ENCODE measurements around the gene MYH14.
"Not testable (repeated sequence)": the region's sequence is repeated elsewhere in the genome, so short reads cannot be mapped to it uniquely, and the experiment has no call there.

MYH14 gene

GRCh38 chr19:50196322-50196932 lies 7.0 kb upstream of the MYH14 start:
- no peak for DNase-seq

DNA sequence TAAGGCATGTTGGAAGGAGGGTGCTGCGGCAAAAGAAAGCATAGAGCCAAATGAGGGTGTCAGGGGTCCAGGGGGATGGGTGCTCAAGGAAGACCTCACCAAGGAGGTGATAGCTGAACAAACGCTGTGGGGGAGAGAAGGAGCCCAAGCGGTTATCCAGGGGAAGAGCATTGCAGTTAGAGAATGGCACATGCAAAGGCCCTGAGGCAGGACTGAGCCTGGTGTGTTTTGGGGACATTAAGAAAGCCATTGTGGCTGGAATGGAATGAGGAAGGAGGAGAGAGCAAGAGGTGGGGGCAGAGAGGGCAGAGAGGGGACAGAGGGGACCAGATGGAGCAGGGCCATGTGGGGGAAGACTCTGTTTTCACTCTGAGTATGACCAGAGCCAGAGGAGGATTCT lies 6.1 kb upstream of the MYH14 start:
- DNase-seq, result no peak

DNA sequence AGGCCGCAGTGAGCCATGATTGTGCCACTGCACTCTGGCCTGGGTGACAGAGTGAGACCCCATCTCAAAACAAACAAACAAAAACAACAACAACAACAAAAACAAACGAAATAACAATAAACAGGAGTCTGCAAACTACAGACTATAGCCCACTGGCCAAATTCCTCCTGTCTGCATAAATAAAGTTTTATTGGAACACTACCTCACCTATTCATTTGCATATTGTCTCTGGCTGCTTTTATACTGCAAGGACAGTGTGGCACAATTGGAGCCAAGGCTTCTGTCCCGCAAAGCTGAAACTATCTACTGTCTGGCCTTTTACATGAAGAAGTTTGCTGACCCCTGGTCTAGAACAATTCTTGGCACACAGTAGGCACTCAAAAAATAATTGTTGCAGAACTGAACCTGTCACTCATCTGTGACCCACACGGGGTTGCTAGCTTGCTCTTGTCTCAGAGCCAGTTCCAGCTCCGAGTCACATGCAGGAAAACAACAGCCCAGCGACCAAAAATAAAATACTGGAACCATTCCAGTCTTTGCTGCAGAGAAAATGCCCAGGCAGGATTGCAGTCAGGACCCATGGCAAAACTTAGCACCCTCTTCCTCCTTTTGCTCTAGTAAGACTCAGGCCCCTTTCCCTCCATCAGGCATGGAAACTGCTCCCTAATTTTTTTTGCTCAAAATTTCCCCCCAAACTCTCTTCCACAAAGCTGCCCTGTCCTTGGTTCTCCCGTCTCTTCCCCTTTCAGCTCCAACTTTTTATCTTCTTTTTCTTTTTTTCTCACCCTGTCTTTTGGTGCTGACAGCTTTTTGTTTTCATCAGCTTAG lies 4.8 kb upstream of the MYH14 start:
- DNase-seq, result no peak

- no peak for DNase-seq
Measured at GRCh38 chr19:50199259-50199555, 4.2 kb upstream of the MYH14 start.

- DNase-seq, result no peak
Measured at GRCh38 chr19:50202386-50202785, 1.0 kb upstream of the MYH14 start.

- no peak for DNase-seq
Measured at GRCh38 chr19:50202962-50203280, 501 bp upstream of the MYH14 start.

GRCh38 chr19:50204081-50204428 lies 633 bp downstream of the MYH14 start:
- no peak for DNase-seq

DNA sequence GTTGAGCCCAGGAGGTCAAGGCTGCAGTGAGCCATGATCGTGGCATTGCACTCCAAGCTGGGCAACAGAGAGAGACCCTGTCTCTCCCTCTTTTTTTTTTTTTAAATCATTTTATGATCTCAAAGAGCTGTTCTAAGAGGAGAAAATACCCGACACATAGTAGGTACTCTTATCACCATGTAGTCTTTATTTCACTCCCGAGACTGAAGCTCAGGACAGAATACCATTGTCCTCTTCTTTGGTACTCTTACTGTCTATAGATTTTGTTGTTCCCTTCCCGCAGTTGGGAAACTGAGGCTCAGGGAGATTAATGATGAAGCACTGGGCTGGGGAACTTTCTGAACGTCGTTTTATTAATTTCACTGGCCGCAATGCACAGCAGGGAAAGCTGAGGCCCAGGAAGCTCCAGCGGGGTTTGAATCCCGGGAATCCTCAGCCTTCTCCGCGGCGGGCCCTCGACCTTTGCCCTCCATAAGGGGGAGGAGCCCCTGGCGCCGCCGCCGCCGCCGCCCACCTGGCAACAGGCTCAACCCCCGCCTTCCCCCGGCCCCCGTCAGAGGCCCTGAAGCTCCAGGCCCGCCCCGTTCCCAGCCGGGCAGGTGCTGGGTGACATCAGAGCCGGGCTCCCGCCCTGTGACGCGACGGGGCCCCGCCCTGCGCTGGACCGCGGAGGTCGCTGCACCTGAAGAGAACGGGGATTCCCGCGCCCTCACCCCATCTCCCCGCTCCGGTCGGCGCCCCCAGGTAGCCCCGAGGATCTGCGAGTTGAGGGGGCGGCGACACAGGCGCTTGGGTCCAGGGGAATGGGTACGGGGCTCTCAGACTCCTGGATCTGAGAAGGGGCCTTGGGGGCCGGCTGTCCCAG lies 1.6 kb downstream of the MYH14 start:
- no peak for DNase-seq

GRCh38 chr19:50205681-50206138 lies 2.3 kb downstream of the MYH14 start:
- DNase-seq, result no peak

DNA sequence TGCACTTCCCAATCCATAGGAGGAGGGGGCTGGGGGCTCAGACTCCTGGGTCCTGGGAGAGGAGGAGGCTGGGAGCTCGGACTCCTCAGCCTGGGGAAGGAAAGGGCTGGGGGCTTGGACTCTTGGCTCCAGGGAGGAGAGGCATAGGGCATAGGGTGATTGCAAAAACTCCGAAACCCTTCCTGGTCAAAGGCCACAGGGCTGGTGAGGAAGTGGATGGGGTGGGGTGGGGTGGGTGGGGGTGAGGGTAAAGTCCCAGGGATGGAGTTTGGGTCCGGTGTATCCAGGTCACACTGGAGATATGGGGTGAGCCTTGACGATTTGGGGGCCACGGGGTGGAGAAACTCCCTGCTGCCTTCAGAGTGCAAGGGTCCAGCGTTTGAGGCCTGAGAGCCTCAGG lies 2.8 kb downstream of the MYH14 start:
- no peak for DNase-seq

GRCh38 chr19:50207730-50208129 lies 4.3 kb downstream of the MYH14 start:
- no peak for DNase-seq

DNA sequence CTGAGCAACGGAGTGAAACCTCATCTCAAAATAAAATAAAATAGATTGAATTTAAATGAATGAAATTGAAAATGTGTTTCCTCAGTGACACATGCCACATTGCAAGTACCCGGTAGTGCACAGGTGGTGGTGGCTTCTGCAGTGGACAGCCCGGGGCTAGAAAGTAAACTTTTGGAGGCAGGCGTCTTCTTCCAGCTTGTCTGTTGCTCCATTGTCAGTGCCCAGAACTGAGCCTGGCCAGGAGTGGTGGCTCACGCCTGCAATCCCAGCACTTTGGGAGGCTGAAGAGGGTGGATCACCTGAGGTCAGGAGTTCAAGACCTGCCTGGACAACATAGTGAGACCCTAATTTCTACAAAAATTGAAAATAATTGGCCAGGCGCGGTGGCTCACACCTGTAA lies 5.7 kb downstream of the MYH14 start:
- no peak for DNase-seq

DNA sequence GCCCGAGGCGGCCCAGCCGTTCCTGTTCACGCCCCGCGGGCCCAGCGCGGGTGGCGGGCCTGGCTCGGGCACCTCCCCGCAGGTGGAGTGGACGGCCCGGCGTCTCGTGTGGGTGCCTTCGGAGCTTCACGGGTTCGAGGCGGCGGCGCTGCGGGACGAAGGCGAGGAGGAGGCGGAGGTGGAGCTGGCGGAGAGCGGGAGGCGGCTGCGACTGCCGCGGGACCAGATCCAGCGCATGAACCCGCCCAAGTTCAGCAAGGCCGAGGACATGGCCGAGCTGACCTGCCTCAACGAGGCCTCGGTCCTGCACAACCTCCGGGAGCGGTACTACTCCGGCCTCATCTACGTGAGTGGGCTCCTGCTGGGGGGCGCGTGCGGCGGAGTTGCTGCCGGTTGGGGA lies 7.0 kb downstream of the MYH14 start:
- DNase-seq, result no peak

DNA sequence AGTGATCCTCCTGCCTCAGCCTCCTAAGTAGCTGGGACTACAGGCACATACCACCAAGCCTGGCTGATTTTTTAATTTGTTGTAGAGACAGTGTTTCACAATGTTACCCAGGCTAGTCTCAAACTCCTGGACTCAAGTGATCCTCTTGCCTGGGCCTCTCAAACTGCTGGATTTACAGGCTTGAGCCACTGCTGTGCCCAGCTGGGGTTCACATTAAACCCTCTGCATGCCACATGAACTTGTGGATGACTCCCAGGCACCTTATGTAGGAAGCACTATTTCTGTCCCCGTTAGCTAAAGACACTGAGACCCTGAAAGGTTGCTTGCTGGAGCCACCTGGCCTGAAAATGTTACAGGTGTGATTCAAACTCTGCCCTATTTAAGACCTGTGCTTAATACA lies 10.5 kb downstream of the MYH14 start:
- no peak for DNase-seq

DNA sequence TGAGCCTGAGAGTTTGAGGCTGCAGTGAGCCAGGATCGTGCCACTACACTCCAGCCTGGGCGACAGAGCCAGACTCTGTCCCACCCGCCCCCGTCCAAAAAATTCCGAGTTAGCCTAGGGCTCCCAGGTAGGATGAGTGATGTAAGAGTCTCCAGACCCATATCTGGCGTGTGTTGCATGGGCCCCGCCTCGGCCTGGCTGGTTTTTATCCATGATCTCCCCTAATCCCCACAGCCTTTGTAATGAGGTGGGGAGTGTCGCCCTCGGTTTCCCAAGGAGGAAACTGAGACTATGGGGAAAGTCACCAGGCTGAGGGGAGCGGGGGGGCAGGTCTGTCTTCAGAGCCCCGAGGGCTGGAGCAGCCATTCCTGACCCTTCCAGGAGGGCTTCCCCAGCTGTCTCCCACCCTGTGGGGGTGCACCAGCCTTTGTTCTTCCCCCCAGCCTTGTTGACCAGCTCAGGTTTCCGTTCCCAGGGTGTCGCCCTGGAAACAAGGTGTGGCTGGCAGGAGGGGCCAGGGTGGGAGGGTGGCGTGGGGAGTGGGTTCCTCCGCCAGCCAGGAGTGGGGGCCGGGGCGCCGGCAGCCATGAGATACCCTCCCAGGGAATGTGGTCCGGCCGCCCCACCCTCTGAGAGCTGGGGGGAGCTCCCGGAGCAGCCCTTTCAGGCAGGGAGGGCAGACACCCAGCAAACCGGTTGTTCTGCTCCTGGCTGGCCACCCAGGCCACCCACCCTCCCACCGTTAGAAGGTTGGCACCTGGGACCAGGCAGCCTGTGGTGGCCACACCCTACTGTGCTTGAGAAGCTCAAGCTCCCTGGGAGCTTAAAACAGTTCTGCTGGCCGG lies 11.5 kb downstream of the MYH14 start:
- no peak for DNase-seq

GRCh38 chr19:50215820-50216219 lies 12.4 kb downstream of the MYH14 start:
- DNase-seq, result no peak

DNA sequence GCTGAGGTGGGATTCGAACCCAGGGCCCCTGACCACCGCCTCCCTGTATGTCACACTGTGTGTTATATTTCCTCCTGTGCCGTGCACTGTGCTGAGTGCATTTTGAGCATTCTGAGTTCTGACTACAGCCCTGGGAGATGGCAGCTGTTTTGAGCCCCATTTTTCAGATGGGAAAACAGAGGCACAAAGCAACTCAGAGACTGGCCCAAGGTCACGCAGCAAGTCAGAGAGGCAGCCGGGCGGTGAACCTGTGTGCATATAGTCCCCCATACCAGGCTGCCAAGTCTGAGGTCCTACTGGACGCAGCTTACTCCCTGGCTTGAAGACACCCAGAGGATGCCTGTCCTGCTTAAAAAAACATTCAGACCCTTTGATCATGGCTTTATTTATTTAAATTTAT lies 17.7 kb downstream of the MYH14 start:
- no peak for DNase-seq

DNA sequence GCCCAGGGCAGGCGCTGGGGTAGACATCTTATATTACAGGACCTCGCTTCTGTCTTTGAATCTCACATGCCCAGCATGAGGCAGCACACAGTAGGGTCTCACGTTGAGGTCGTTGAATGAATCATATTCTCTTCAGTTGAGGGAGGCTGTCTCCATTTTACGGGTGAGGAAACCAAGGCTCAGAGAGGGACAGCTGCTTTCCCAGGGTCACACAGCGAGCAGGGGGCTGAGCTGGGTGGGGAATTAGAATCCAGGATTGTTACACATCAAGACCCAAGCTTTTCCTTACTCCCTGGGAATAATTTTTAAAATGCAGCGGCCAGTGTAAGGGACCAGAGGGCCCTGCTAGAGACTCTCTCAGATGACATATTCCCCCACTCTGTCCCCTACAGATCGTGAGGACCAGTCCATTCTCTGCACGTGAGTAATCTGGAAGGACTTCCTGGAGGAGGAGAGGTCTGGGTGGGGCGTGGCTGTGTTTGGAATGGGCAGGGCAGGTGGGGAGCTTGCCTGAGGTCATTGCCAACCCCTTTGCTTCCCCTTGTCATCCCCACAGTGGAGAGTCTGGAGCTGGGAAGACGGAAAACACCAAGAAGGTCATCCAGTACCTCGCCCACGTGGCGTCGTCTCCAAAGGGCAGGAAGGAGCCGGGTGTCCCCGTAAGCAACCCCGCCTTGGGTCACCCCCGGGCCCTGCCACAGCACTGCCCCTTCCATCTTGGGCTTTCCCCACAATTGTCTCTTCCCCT lies 19.4 kb downstream of the MYH14 start:
- DNase-seq, result no peak

GRCh38 chr19:50223439-50223716 lies 20.0 kb downstream of the MYH14 start:
- no peak for DNase-seq

DNA sequence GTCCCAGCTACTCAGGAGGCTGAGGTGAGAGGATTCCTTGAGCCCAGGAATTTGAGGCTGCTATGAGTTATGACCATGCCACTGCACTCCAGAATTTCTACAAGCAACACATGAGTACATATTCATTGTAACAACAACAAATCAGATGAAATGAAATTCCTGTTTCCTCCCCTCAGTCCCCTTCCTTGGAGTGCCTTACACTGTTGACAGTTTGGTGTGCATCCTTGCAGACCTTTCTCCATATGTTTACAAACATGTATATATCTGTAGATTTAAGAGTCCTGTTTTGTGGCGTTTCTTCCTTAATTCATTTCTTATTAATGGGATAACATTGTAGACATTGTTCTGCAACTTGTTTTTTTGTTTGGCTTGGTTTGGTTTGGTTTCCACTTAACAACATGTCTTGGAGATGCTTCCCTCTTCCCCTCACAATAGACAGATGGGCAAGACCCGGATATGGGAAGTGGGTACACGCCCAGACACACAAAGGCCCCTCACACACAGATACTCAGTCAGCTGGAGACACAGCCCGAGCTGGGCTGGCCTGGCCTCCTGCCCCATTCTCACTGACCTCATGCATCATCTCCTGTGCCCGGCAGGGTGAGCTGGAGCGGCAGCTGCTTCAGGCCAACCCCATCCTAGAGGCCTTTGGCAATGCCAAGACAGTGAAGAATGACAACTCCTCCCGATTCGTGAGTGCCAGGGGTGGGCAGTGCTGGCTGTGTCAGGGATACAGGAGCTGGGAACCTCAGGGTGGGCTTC lies 21.7 kb downstream of the MYH14 start:
- no peak for DNase-seq

- DNase-seq, result no peak
Measured at GRCh38 chr19:50226536-50226935, 23.1 kb downstream of the MYH14 start.

DNA sequence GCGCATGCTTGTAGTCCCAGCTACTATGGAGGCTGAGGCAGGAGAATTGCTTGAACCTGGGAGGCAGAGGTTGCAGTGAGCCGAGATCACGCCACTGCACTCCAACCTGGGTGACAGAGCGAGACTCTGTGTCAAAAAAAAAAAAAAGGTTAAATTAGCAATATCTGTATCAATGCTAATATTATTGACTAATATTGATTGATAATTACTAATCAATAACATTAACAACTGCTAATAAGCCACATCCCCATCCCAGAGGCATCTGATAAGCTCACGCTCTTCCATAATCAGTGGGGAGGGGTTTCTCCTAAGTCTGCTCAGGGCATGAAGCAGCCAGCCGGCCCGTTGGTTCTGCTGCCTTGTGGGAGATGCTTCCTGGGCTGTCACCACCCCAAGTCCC lies 24.7 kb downstream of the MYH14 start:
- not testable (repeated sequence) for DNase-seq
